ENCODE data around the gene GBA2. TPM values are rescaled to one million over a fixed set of nuclear protein-coding genes. Genes with fewer than 3 reads are reported as not detected.

Gene GBA2
- total RNA-seq, 4 donors from 2014 or later = 71.4 to 111 (median 101) TPM

DNA sequence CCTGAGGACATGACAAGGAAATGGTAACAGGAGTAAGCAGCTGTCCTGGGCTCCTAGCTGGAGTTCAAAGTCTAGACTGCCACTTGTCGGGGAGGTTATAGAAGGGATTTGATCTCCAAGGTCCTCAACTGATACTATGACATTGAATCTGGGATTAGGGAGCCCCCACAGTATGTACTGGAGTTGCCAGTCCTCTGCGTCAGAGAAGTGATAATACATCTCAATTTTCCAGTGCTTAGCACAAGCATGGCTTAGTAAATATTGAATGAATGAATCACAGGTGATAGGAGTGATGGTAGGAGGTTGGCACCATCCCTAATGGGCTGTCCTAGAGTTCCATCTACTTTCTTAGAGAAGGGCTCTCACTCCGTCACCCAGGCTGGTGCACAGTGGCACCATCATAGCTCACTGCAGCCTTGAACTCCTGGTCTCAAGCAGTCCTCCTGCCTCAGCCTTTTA lies 53.1 kb downstream of the GBA2 start:
- intact Hi-C loops (cut with DNase I) = no loop called here
- Histone ChIP-seq H3K9me3 (no peaks in the 10 kb centered on the region), H3K36me3 (peaks cover 38 to 44% of the 10 kb centered on the region in 2 donors), H3K27me3 (no peaks in the 10 kb centered on the region), H3K4me3 (replicated peaks in 1 of 3) (no peak overlapping the region), H3K27ac (peak overlapping the region; percentile 64 to 91 (median 86)), H3K4me1 (peaks cover 12 to 17% of the 10 kb centered on the region in 2 donors)
- TF ChIP-seq, protein P1, sequence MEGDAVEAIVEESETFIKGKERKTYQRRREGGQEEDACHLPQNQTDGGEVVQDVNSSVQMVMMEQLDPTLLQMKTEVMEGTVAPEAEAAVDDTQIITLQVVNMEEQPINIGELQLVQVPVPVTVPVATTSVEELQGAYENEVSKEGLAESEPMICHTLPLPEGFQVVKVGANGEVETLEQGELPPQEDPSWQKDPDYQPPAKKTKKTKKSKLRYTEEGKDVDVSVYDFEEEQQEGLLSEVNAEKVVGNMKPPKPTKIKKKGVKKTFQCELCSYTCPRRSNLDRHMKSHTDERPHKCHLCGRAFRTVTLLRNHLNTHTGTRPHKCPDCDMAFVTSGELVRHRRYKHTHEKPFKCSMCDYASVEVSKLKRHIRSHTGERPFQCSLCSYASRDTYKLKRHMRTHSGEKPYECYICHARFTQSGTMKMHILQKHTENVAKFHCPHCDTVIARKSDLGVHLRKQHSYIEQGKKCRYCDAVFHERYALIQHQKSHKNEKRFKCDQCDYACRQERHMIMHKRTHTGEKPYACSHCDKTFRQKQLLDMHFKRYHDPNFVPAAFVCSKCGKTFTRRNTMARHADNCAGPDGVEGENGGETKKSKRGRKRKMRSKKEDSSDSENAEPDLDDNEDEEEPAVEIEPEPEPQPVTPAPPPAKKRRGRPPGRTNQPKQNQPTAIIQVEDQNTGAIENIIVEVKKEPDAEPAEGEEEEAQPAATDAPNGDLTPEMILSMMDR (IDR thresholded peaks at IDR 0.05) = no peak
- no peak for TF ChIP-seq POLR2A (IDR thresholded peaks at IDR 0.05)
- WGBS, 2 donors = 98 to 100% methylated on average over 3 of the region's 3 CpGs
- DNase-seq = no peak

DNA sequence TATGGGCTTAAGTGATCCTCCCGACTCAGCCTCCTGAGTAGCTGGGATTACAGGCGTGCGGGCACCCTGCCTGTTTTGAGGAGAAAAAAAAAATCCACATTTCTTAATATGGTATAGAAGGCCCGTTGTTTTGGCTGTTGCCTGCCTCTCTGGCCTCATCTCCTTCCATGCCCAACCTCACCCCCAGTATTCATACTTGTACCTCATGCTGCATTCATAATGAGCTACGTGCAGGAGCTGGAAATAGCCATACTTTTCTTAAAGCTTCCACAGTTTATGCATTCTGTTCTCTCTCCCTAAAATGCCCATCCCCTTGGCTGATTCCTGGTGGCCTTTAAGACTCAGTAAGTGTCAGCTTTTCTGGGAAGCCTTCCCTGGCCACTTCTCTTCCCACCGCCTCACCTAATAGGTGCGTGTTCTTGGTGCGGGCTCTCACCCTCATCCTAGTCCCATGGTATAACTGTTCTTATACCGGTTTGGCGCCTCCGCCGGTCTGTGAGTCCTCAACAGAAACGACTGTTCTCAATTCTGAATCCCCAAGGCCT lies 57.2 kb downstream of the GBA2 start:
- Histone ChIP-seq H3K4me3 (replicated peaks in 1 of 3) (no peak overlapping the region), H3K27me3 (no peaks in the 10 kb centered on the region), H3K27ac (peak overlapping the region; percentile 85 to 94 (median 87)), H3K9me3 (no peaks in the 10 kb centered on the region), H3K4me1 (peaks cover 14% of the 10 kb centered on the region in 2 donors), H3K36me3 (peaks cover 0 to 2% of the 10 kb centered on the region in 2 donors)
- TF ChIP-seq, protein P1 (IDR thresholded peaks at IDR 0.05) = no peak
- no peak for TF ChIP-seq POLR2A (IDR thresholded peaks at IDR 0.05)
- DNase-seq = no peak
- 74 to 81% methylated on average over 13 of the region's 13 CpGs for WGBS, 2 donors
- intact Hi-C loops (cut with DNase I) = no loop called here

DNA sequence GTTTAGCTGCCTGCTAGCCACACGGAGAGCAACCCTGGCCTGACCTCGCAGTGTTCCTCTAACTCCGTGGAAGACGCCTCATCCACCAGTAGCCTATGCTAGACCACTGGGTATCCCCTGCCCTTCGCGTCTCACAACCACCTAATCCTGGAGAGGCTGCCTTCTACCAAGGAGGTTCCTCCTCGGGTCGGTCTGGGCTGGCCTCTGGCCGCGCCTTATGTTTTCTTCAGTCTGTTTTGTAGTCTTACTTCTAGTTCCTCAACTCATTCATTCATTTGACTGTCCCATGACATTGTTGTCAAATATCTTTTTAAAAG lies 57.7 kb downstream of the GBA2 start:
- Histone ChIP-seq H3K36me3 (no peaks in the 10 kb centered on the region), H3K27me3 (no peaks in the 10 kb centered on the region), H3K9me3 (no peaks in the 10 kb centered on the region), H3K4me3 (replicated peaks in 1 of 3) (peak overlapping the region in 2 of 3 donors; percentile 78 to 92), H3K4me1 (peaks cover 9 to 12% of the 10 kb centered on the region in 2 donors), H3K27ac (peak overlapping the region; percentile 85 to 94 (median 87))
- WGBS, 2 donors = 32 to 39% methylated on average over 10 of the region's 10 CpGs
- TF ChIP-seq, protein P1 (IDR thresholded peaks at IDR 0.05) = no peak
- intact Hi-C loops (cut with DNase I) = no loop called here
- no peak for DNase-seq

DNA sequence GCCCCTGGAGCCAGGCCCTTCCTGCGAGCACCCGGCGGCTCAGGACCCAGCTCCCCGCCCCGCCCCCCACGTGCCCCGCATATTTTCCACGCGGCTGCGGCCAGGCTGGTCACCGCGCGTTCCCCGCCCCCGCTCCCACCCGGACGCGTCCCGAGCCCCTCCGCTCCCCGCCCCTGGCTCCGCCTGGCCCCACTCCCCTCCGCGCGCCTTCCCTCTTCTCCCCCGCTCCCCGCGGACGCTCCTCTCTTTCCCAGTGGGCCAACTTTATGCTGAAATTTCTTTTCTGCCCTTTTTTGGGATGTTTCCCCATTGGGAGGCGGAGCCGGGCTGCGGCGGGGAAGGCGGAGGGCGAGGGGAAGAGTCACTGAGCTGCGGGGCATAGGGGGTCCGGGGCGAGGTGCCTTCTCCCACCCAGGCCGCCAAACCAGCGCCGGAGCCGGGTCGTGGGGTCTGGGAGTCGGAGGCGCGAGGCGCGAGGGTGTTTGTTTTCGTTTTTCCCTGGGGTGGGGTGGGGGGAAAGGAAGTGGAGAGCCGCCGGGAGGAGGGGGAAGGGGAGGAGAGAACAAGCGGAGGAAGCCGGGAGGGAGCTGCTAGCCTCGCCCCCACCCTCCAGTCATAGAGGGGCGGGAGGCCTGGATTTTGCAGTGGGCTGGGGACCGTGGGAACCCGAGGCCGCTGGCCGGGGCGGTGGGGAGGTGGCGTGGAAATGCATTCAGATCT lies 58.3 kb downstream of the GBA2 start:
- H3K4me1 ChIP-seq = peaks cover 5 to 7% of the 10 kb centered on the region in 2 donors
- peak in 1 of 2 donors; percentile 44 for TF ChIP-seq POLR2A (IDR thresholded peaks at IDR 0.05)
- TF ChIP-seq, protein P1 (IDR thresholded peaks at IDR 0.05) = no peak
- H3K27ac ChIP-seq = peak overlapping the region; percentile 85 to 94 (median 87)
- peak overlapping the region in 2 of 3 donors; percentile 78 to 92 for H3K4me3 ChIP-seq (replicated peaks in 1 of 3)
- H3K27me3 ChIP-seq = no peaks in the 10 kb centered on the region
- intact Hi-C loops (cut with DNase I) = no loop called here
- peak; percentile 64 to 75 for DNase-seq
- H3K36me3 ChIP-seq = no peaks in the 10 kb centered on the region
- H3K9me3 ChIP-seq = no peaks in the 10 kb centered on the region
- WGBS, 2 donors = 0 to 1% methylated on average over 25 to 37 of the region's 61 CpGs

- H3K4me1 ChIP-seq = peaks cover 5 to 6% of the 10 kb centered on the region in 2 donors
- WGBS, 2 donors = 0% methylated on average over 3 to 10 of the region's 21 CpGs
- intact Hi-C loops (cut with DNase I) = no loop called here
These were observed 58.8 kb downstream of the GBA2 start for GRCh38 chr9:35690294-35690613.

More at GRCh38 chr9:35690294-35690613, 58.8 kb downstream of the GBA2 start:
- DNase-seq = no peak
- TF ChIP-seq, protein P1 (IDR thresholded peaks at IDR 0.05) = no peak
- TF ChIP-seq POLR2A (IDR thresholded peaks at IDR 0.05) = no peak
- Histone ChIP-seq H3K36me3 (no peaks in the 10 kb centered on the region), H3K27me3 (no peaks in the 10 kb centered on the region), H3K4me3 (replicated peaks in 1 of 3) (peak overlapping the region in 2 of 3 donors; percentile 55 to 78), H3K9me3 (no peaks in the 10 kb centered on the region), H3K27ac (peak overlapping the region; percentile 85 to 94 (median 87))

Data from thyroid gland (tissue), 4 donors.